HEK293T (cell line): ENCODE measurements around the gene BEND7.
A peak's percentile ranks its signal among the peaks of the same experiment; 100 is the strongest.

Experiments
- CTCF ChIA-PET: fragments of 350-600 bp; formaldehyde crosslinking; extraction: SDS; loops from one replicate; lab custom pipeline; 2021; ENCODE audit warnings: antibody characterized with exemption, inconsistent platforms; lab: Yijun Ruan, JAX
- POLR2A ChIA-PET: fragments of 350-600 bp; formaldehyde crosslinking; extraction: SDS; loops from one replicate; lab custom pipeline; 2020; ENCODE audit warnings: antibody characterized with exemption, inconsistent platforms; lab: Yijun Ruan, JAX
- DNase-seq: peaks from one replicate; pipeline ENCODE4 v3.0.0; 2012; ENCODE audit warnings: mixed read lengths; ENCODE audit errors: extremely low spot score
- ARNT ChIP-seq: fragments of 450-650 bp; IDR thresholded peaks from 2 replicates; pipeline ENCODE4 v1.6.1; 2017; ENCODE audit warnings: mild to moderate bottlenecking
- BHLHE40 ChIP-seq: fragments of 450-650 bp; IDR thresholded peaks from 2 replicates; pipeline ENCODE4 v1.6.1; 2016; ENCODE audit warnings: mild to moderate bottlenecking, moderate library complexity, borderline replicate concordance
- CTBP1 ChIP-seq: fragments of 450-650 bp; IDR thresholded peaks from 2 replicates; pipeline ENCODE4 v1.6.1; 2016; ENCODE audit warnings: borderline replicate concordance
- ELF4 ChIP-seq: fragments of 450-650 bp; IDR thresholded peaks from 2 replicates; pipeline ENCODE4 v1.6.1; 2017; ENCODE audit warnings: antibody characterized with exemption
- FOXA1 ChIP-seq: fragments of 450-650 bp; IDR thresholded peaks from 2 replicates; pipeline ENCODE4 v1.6.1; 2016; ENCODE audit warnings: mild to moderate bottlenecking
- FOXK2 ChIP-seq: fragments of 450-650 bp; IDR thresholded peaks from 2 replicates; pipeline ENCODE4 v1.6.1; 2016; ENCODE audit warnings: mild to moderate bottlenecking
- FOXM1 ChIP-seq: fragments of 450-650 bp; IDR thresholded peaks from 2 replicates; pipeline ENCODE4 v1.6.1; 2017; ENCODE audit warnings: mild to moderate bottlenecking, borderline replicate concordance
- HDGF ChIP-seq: fragments of 450-650 bp; IDR thresholded peaks from 2 replicates; pipeline ENCODE4 v1.6.1; 2017; ENCODE audit warnings: antibody characterized with exemption, borderline replicate concordance
- L3MBTL2 ChIP-seq: fragments of 450-650 bp; conservative IDR thresholded peaks from 2 replicates; pipeline ENCODE4 v1.6.1; 2016; ENCODE audit warnings: mild to moderate bottlenecking
- LEF1 ChIP-seq: fragments of 450-650 bp; IDR thresholded peaks from 2 replicates; pipeline ENCODE4 v1.6.1; 2017; ENCODE audit warnings: mild to moderate bottlenecking, borderline replicate concordance
- NFRKB ChIP-seq: fragments of 450-650 bp; IDR thresholded peaks from 2 replicates; pipeline ENCODE4 v1.6.1; 2016; ENCODE audit warnings: mild to moderate bottlenecking, moderate library complexity
- SP1 ChIP-seq: fragments of 450-650 bp; IDR thresholded peaks from 2 replicates; pipeline ENCODE4 v1.6.1; 2017
- SUZ12 ChIP-seq: fragments of 450-650 bp; IDR thresholded peaks from 2 replicates; pipeline ENCODE4 v1.6.1; 2016; ENCODE audit warnings: mild to moderate bottlenecking
- TARDBP ChIP-seq: fragments of 450-650 bp; IDR thresholded peaks from 2 replicates; pipeline ENCODE4 v1.6.1; 2016
- ZNF384 ChIP-seq: fragments of 450-650 bp; IDR thresholded peaks from 2 replicates; pipeline ENCODE4 v1.6.1; 2016
- TF ChIP-seq, protein P1 (sequence below): fragments of 450-650 bp; IDR thresholded peaks from 2 replicates; pipeline ENCODE4 v1.6.1; 2016

Gene BEND7

DNA sequence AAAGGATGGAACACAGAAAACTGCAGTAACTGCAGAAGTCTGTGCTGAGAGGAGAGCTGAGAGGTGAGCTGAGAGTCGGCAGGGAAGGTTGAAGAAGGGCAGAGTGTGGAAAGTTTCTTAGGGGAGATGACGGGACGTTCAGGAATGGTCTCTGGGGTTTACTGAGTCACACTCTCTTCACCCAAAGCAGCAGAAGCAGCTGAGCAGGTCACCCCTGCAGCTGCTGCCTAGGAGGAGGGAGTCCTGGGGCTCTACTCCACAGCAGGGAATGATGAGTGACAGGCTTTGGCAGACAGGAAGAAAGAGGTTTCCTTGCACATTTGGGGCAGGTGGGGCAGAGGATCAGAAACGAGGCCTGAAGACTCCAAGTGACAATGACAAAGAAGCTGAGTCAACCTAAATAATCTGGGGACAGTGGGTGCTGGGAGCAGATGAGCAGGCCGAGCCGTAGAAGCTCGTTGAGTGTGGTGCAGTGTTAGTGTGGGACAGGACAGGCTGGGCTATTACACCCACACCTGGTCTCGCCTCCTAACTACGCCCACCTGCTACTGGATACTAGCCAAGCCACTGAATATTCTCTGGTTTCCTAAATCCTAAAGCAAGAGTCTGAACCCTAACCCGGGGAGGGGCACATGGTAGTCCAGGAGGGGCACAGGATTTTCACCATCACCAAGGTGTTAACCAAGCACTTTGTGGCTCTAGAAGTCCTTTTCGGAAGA, 24.9 kb downstream of the BEND7 start:
- ChIA-PET CTCF (interaction anchor here (0.7 to 1.6 kb wide), 3 partner anchors 64 to 1377 kb away, joined by 3 to 4 read pairs (median 3); no protein-coding TSS in a partner anchor), POLR2A (no interaction called here)
- no peak for DNase-seq
- TF ChIP-seq LEF1 (no peak), CTBP1 (no peak), ZNF384 (no peak), NFRKB (no peak), BHLHE40 (no peak)
- TF ChIP-seq, protein P1, sequence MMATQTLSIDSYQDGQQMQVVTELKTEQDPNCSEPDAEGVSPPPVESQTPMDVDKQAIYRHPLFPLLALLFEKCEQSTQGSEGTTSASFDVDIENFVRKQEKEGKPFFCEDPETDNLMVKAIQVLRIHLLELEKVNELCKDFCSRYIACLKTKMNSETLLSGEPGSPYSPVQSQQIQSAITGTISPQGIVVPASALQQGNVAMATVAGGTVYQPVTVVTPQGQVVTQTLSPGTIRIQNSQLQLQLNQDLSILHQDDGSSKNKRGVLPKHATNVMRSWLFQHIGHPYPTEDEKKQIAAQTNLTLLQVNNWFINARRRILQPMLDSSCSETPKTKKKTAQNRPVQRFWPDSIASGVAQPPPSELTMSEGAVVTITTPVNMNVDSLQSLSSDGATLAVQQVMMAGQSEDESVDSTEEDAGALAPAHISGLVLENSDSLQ: peak; percentile 37; the same call in 1 of the 2 replicates

DNA sequence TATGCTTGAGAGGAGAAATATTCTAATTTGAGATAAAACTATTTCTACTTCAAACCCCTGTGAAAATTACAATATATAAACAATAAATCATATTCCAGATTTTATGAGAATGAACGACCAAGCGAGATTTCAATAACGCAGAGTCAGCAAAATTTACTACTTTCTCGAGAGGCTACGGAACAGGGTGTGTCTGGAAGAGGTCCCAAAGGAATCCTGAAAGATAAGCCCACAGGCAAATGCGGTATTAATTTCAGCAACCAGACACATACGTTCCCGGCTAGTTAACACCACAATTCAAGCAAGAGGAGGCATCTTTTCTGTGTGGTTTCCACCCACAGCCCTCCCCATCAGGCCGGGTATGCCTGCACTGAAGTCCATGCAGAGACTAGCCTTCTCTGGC, 26.4 kb downstream of the BEND7 start:
- no peak for TF ChIP-seq ELF4
- TF ChIP-seq ARNT: no peak
- TF ChIP-seq HDGF: no peak
- no peak for TF ChIP-seq FOXA1
- TF ChIP-seq TARDBP: no peak
- no peak for TF ChIP-seq ZNF384
- no peak for TF ChIP-seq SUZ12
- no peak for TF ChIP-seq BHLHE40
- no peak for TF ChIP-seq L3MBTL2
- POLR2A ChIA-PET: no interaction called here
- peak; percentile 31 for DNase-seq
- CTCF ChIA-PET: no interaction called here

DNA sequence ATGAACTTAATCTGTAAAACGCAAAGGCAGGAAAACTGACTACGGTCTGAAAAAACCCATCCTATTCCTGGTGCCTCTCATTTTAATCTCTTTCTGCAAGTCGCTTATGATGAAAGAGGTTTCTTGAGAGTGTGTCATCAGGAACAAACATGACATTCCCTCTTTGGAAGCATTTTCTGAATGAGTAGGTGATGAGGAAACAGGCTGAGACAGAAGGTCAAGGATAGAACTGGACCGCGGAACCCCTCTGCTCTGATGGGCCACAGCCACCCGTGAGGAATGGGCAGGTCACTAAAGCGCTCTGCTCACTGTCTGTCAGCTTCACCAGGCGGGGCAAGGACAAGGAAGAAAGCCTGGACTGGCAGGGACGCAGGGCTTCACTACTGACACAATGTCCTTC, 28.6 kb downstream of the BEND7 start:
- POLR2A ChIA-PET: no interaction called here
- no peak for TF ChIP-seq ELF4
- no peak for TF ChIP-seq ARNT
- no peak for TF ChIP-seq FOXA1
- DNase-seq: no peak
- CTCF ChIA-PET: no interaction called here

DNA sequence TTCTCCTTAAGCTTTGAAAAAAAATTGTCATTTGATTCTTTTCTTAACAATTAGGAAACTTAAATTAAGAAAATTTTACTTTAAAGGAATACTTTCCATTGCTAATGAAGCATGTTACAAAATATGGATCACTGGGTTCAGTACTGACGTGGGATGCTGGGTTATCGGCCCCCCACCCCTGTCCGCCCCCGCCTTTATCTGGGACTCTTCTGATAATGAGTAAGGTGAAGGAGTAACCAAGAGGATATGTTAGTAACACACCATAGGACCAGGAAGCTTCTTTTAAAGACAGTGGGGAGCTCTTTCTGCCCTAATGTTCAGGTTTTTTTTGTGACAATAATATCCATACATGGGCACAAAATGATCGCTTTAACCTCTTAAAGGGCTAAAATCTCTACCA, 29.7 kb downstream of the BEND7 start:
- no peak for TF ChIP-seq FOXA1
- TF ChIP-seq, protein P1: no peak
- no peak for TF ChIP-seq ELF4
- TF ChIP-seq CTBP1: no peak
- no peak for TF ChIP-seq TARDBP
- TF ChIP-seq L3MBTL2: no peak
- POLR2A ChIA-PET: no interaction called here
- CTCF ChIA-PET: no interaction called here
- DNase-seq: no peak

DNA sequence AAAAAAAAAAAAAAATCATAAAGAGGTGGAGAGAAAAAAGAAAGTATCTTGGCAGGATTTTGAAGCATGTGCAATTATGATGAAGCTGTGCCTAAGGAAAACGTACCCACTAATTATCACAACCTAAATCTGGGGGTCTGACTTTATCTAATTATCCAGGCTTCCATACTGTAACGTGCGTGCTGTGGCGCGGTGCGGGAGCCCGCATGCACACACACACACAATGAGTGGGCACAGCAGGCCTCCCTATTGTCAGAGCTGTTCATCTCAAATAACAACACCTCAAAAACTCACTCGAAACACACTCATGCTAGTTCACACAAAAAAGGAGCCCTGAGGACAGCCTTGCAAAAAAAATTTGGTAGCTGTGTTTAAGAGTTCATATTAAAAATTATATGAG, 31.9 kb downstream of the BEND7 start:
- no peak for DNase-seq
- TF ChIP-seq ARNT (no peak), BHLHE40 (no peak), FOXM1 (no peak), NFRKB (no peak), ELF4 (no peak), L3MBTL2 (no peak), HDGF (no peak), LEF1 (no peak), SUZ12 (no peak), ZNF384 (no peak), FOXK2 (no peak), CTBP1 (no peak), SP1 (no peak), FOXA1 (no peak), TARDBP (no peak)
- TF ChIP-seq, protein P1: no peak
- ChIA-PET POLR2A (no interaction called here), CTCF (no interaction called here)

DNA sequence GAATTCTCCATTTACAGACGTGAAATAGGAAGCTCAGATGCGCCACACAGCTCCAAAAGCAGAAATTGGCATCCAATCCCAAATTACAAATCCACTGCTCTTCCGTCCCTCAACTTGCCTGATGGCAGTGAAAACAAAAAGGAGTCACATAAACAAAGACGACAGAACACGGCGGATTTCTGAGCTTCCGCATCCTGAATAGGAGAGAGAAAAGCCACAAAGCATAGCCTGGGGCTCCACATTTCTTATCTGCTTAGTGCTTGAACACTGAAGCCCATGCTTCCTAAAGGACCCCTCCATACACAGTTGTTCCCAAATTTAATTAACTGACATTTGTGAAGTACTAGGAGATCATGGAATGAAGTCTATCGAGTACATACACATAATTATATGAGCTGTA, 32.6 kb downstream of the BEND7 start:
- TF ChIP-seq, protein P1: no peak
- TF ChIP-seq HDGF (no peak), ELF4 (no peak), FOXM1 (no peak), NFRKB (no peak), CTBP1 (no peak), FOXA1 (no peak), FOXK2 (no peak), SUZ12 (no peak)
- CTCF ChIA-PET: no interaction called here
- POLR2A ChIA-PET: no interaction called here
- no peak for DNase-seq
